Right lung (tissue), 5 donors: Measurements from ENCODE around the gene FAM204A. TPM values are rescaled to one million over a fixed set of nuclear protein-coding genes. Genes with fewer than 3 reads are reported as not detected.

Experiments used
- DNase-seq, 2 donors: peaks; one replicate each; pipeline ENCODE4 v3.0.0-alpha.2; 2013
- polyA plus RNA-seq, 5 donors: library from polyadenylated mRNA; unstranded; fragments of 120-200 nt; gene quantifications; one replicate each; pipeline versions ENCODE4 v1.2.1 to v1.2.3, GENCODE V29; 2013; ENCODE audit warnings: inconsistent platforms in 1 of 5, low replicate concordance in 1 of 5; ENCODE audit not compliant: insufficient read length in 5 of 5, insufficient read depth in 1 of 5

Gene FAM204A
- polyA plus RNA-seq, 5 donors: 62.9 to 81.6 (median 78.9) TPM

DNA sequence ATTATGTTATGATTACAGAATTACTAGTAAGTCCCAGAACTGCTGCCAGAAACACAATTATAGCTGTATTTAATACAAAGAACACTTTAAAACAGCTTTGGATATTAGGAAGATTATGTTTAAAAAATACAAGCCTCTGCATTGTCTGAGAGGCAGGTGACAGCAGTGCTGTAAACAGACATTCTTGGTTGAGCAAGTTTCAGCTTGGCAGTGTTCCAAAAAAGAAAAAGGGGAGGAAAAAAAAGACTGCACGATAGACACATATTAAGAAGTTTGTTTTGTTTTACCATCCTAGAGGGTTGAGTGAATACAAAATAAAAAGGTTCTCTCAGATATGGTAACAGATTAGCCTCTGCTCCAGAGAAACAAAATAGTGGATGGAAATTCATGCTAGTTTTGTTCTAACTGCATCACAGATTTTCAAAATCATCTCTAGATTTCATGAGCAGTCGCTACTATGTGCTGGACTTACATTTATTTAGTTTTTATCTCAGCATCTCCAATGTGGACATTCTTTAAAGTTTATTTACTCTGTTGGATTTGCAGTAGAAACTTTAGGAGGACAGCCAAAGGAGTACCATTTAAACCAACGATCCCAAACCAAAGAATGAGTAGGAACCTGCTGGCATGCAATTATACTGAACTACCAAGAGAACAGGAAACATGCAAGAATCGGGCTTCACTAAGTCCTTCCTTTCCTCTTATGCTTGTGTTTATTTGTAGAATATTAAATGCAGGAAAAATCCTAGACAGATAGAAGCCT lies 9.0 kb downstream of the FAM204A start:
- no peak for DNase-seq

DNA sequence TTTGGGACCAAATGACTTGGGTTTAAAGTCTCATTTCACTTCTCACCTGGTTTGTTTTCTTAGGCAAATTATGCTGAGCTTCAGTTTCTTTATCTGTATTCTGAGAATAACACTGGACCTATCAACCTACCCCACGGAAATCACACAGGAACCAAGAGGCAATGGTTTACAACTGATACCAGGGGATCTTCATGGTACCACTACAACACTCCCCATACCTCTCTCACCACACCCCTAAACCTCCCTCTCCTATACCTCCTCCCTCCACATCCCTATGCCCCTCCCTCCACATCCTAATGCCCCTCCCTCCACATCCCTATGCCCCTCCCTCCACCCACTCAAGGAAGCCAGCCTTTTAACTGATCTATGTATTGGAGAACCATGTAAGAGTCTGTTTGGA lies 9.9 kb downstream of the FAM204A start:
- DNase-seq: no peak

DNA sequence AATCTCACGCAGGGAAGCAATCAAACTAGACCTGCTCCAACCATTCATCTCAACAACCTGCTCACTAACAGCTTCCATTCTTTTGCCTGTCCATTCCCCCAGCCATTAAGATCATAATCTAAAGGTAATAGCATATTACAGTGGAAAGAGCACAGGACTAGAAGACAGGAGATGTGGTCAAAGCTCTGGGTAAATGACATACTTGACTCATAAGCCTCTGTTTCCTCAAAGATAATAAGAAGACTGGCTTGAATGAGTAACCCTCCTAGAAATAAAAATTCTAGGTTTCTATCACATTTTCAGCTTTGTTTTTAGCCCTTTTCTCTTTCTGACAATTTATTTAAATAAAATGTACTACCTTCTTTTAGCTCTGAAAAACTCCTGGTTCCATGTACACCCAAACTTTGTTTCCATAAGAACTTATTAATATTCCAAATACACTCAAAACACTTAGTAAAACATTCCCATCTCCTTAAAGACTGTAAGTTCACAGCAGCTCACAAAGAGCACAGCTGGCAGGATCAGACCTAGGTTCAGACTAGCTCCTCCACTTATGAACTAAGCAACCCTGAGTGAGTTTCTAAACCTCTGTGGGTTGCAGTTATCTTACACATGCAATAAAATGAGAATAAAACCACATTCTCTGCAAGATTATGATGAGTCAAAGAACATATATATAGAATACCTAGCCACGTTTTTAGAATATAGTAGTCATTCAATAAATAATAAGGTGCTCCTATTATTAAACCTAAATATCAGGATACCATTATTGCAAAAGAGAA lies 11.6 kb downstream of the FAM204A start:
- no peak for DNase-seq

DNA sequence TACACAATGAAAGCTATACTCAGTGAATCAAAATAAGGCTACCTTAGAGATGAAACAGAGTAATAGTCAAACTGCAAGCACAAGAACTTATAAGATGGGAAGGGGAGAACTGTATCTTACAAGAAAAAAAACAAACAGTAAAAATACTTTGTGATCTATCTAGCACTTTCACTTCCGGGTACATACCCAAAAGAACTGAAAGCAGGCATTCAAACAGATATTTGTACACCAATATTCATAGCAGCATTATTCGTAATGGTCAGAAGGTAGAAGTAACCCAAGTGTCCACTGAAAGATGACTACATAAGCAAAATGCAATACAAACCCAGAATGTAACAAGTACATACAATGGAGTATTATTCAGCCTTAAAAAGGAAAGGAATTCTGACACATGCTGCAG lies 18.0 kb downstream of the FAM204A start:
- DNase-seq: no peak

DNA sequence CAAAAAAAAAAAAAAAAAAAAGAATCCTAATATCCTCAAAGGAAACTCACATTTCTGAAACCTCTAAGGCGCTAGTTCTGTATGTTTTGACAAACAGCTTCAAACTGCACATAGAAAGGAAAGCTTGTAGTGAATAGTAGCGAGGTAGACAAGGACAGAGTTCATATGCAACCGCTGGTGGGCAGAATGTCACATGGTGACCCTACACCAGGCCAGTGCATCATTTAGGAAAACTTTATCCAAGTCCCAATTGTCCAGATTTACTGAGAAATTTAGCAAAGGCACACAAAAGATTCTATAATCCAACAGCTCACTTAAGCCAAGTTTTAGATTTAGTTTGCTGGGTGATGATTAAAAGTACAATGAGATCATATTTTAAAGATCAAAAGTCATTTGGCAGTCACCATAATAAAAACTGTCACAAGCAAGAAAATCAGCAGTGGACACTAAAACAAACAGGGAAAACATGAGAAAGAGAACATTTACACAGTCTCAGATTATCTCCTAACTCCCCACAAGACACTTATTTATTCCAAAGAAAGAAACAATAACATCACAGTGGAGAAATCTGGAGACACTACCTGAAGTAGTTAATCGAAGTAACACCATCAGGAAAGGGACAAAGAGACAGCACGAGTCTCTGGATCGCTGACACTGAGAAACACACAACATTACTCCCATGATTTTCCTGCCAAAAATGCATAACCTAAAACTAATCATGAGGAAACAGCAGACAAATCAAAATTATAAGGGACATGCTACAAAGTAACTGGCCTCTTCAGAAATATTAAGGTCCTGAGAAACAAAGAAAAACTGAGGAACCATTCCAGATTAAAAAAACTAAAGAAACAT lies 20.2 kb downstream of the FAM204A start:
- DNase-seq: no peak

DNA sequence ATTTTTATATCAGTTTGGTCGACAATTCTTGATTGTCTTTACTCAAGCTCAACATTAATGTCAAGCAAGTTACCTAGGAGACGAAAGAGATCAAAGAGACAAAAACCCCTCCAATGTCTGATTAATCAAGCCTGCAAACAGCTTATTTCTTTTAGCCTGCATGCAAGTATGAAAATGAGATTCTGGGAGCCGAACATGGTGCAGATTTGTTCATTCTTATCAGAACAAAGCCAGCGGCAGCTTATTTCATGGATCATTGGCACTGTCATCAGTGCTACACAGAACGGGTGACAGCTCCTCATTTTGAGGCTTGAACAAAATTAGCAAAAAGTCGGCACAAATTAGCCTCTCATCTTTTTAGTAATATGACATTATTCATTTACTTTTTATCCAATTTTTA lies 26.5 kb downstream of the FAM204A start:
- DNase-seq: no peak

DNA sequence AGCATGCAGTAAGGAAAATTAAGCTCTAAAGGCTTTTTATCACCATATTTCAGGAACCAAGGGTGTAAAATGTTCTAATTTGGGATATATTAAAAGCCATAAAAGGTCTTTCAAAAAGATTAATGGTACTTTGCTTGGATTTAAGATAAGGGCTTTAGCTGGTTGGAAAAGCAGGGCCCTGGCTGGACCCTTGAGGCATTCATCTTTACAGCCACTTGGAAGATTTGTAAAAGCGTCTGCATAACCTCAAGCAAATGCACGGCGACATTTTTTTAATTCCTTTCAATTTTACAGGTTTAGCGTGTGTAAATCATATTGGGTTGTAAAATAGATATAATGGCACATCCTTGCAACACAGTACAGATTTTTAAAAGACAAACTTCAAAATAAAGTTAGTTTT lies 27.2 kb downstream of the FAM204A start:
- no peak for DNase-seq

DNA sequence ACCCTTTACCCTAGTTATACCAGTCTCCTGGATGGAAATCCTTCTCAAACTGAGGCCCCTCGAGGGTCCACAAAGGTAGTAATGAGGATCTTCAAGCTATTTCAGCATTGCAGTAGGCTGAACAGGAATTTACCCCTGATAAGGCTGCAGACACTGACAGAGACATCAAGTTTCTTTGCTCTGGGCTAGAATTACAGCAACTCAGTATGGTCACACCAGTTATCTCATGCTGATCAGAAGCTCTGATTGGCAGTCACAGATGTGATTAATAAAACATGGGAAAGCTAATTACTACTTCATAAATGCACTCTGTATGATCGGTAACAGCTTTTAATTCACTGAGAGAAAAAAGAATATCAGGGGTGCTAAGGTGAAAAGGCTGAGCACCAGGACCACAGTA lies 30.6 kb downstream of the FAM204A start:
- DNase-seq: no peak

DNA sequence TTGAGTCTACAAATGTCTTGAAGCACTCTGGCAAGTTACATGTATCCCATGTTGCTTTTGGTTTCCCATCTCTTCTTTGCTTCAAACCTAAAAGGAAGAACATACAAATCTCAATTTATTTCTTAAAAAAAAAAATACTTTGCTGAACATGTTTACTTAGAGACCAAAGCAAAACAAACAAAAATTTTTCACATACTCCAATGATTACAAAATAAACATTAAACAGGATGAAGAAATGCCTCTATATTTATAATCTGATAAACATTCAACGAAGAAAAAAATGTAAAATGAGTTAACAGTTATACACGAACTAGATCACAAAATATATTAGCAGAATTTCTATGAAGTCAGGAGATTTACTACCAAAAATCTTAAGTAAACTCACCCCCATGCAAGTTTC lies 31.3 kb downstream of the FAM204A start:
- peak in 1 of 2 donors; percentile 28 for DNase-seq

DNA sequence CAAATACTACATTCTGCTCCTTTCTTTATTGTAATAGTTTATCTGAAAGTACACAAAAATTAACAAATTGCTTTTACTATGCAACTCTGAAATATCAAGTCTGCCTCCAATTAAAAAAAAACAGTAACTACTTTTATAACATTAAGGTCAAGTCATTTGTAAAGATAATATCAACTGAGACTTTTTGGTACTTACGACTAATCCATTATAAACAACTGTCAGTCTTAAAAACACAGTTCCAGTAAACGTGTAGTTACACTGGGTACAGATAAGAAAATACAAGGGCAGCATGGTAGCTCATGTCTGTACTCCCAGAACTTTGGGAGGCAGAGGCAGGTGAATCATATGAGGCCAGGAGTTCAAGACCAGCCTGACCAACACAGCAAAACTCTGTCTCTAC lies 32.2 kb downstream of the FAM204A start:
- DNase-seq: no peak

DNA sequence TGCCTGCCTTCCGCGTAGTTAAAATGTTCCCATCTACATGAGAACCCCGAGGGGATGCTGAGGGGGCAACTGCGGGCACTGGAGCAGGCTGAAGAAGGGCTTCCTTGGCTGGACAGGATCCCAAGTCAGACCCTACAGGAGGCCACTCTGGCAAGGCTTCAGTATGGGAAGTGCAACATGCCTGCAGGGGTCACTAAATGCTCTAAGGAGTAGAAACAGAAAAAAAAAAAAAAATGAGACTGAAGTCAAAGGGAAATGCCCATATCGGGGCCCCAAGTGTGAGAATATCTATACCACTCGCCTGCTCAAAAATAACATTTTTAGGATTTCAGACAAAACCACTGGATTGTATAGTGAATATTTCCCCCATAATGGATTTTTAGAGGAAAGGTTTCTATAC lies 33.5 kb downstream of the FAM204A start:
- DNase-seq: no peak

DNA sequence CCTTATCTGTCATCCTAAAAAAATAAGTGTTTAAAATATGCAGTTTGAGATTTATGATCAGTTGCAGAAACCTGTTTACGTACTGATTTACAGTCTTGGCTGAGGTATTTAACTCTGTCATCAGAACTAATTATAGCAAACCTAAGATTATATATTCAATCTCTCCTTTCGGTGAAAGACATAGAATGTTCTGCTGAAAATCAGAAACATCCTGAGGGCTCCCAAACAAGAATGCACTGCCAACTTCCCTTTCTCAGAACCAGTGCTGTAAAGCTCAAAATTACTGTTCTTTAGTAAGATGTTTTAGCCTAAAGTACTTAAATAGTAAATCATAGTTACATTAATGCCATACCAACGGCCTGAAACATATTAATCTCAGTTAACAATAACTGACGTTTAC lies 34.3 kb downstream of the FAM204A start:
- DNase-seq: no peak

DNA sequence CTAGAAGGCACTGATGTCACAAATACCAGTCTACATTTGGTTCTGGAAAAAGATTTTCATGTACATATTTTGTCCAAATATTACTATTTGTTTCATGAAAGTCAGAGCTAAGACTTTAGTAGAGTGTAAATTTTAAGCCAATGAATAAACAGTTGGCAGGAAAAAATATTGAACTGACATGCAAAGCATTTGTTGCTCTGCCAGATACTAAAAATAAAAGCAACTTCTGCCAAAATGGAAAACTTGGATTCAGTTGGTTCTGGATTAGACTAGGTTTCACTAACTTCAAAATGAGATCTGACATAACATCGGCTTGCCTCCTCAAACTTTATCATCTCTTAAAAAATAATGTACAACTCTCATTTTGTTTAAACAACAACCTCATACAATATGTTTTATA lies 34.9 kb downstream of the FAM204A start:
- peak; percentile 19 to 55 for DNase-seq

DNA sequence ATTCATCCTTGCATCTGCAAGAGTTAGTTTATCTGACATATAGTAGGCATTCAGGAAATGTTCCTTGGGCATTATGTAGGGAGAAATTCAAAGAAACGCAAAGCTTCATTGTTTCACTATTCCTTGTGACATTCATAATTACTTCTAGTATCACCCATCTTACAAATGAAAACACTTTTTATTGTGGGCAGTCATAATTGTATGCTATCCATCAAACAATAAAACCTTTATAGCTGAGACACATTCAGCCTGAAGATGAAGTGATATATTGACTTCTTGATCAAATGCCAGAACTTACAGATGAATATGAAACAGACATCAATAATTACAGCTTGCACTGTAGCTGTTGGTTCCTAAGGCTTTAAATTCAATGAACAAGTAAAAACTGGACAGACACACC lies 36.4 kb downstream of the FAM204A start:
- no peak for DNase-seq

DNA sequence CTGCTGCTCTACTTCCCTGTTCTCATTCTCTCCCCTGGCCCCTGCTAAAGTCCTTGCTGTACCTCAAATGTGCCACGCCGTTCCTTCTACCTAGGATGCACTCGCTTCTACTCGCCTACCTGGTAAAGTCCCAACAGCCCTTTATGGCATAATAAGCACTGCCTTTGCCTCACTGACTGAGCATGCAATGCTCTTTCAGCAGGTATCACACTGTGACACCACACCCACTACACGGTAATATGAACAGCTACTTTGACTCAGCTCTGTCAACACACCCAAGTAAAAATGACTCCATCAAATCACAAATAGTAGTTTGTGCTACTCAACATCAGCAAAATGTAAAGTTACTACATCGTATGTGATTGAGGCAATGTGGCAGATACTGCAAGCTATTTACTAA lies 37.6 kb downstream of the FAM204A start:
- no peak for DNase-seq

DNA sequence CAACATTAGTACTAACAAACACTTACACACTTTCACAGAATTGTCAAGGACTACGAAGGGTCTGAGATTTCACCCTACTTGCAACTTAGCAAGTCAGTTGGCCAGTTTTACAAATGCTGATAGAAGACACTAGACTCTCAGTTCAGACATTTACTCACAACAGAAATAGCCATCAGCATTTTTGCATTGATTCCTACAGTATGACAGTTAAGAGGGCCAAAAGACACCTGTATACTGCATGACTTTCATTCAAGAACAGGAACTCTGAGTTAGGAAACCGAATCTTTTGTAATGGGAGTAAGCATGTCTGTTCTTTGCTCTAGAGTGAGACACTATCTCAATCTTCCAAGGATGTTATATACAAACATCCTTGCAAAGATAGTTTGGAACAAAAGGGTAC lies 40.9 kb downstream of the FAM204A start:
- no peak for DNase-seq

DNA sequence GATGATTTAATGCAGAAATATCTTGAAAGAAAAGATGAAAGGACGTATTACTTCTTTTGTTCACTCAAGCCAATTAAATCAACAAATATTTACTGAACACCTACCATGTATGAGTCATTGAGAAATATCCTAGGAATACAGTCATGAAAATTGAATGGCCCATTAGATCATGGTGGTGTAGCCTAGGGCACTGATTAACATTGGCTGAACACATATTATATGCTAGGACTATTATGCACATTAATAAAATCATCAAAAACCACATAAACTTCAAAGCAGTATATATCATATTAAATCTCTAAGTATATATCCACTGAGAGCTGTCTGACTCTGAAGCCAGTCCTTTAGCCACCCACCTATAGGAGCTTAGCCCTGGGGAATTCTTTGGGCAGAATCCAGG lies 41.8 kb downstream of the FAM204A start:
- DNase-seq: no peak

DNA sequence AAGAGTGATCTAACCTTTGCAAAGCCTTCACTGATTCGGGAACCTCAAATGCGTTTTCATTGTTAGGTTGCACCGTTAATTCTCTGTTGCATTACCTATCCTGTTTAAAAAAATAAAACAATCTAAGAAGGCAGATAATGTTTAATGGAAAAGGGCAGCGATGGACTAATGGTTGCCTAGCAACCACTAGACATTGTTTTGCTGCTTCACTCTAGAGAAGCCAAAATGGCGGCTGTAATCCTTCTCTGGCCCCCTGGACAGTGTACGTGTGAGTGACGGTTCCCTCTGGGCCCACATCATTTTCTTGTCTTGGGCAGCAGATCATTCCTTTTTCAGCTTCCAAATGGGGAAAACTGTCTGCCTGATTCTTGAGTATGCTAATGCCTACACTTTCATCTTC lies 43.3 kb downstream of the FAM204A start:
- DNase-seq: no peak

DNA sequence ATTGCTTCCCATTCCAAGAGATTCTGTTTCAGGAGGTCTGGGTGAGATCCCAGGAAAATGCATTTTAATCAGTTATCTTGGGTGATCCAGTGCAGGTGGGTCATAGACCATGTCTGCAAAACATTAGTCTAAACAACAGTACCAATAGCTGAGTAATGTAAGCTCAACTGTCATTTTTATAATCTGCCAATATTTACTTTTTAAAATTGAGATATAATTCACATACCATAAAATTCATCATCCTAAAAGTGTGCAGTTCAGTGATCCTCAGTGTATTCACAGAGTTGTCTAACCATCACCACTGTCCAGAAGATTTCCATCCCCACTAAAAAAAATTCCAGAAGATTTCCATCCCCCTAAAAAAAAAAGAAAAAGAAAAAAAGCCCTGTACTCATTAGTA lies 51.0 kb downstream of the FAM204A start:
- no peak for DNase-seq

DNA sequence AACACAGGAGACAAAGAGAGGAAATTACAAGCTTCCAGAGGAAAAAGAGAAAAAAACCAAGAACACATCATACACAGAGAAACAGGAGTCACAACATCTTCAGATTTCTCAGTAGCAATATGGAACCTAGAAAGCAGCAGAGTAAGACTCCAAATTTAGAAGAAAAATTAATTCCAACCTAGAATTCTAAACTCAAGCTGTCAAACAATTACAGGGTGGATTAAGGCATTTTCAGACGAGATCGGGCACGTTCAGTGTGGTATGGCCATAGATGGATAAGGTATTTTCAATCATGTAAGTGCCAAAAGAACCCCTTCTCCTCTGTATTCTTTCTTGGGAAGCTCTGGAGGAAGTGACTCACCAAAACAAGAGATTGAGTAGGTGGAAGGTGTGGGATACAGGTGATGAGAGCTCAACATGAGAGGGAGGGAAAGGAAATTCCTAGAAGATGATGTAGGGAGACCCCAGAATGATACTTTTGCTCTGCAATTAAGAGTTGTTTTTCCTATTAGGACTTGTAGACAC lies 51.6 kb downstream of the FAM204A start:
- DNase-seq: no peak

DNA sequence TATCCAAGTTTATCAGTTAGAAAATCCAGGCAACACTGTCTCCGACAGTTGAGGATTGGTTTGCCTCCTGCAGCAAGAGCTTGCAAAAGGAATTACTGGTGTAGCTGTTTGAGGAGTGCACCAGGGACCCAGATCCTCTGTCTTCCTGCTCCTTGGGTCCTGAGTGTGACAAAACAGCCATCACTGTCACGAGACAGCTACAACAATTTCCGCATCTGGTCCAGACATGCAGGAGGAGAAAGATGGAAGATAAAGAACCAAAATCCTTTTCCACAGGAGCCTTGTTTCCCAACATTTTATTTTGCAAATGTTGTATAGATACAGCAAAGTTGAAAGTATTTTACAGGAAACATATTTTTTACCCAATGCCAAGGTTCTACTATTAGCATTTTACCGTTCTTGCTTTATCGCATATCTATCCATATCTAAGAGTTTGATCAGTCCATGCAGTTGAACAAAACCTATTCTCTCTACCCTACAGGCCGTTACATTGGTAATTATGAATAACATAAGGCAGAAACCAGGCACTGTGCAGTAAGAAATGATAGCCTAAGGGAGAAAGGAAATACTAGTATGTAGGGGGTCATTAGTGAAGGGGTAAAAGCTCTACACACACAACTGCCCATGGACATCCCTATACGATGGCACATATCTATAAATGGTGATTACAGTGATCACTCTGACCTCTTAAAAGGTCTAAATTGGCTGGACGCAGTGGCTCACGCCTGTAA lies 54.9 kb downstream of the FAM204A start:
- no peak for DNase-seq
